HUES64 (cell line): ENCODE results near the gene NOD2.

Experiments
- H3K27ac ChIP-seq: 2 replicates; pipeline ENCODE4 v1.7.0; 2013; ENCODE audit warnings: low read depth, low read length, inconsistent platforms
- H3K27me3 ChIP-seq: 2 replicates; pipeline ENCODE4 v1.6.1; 2013; ENCODE audit warnings: mild to moderate bottlenecking, low read length; ENCODE audit not compliant: insufficient read depth
- H3K36me3 ChIP-seq: 2 replicates; pipeline ENCODE4 v1.6.1; 2013; ENCODE audit warnings: mild to moderate bottlenecking, low read length; ENCODE audit not compliant: insufficient read depth
- H3K4me1 ChIP-seq: 2 replicates; pipeline ENCODE4 v1.6.1; 2013; ENCODE audit warnings: mild to moderate bottlenecking, low read length, moderate library complexity; ENCODE audit not compliant: insufficient read depth
- H3K4me3 ChIP-seq: 2 replicates; pipeline ENCODE4 v1.5.1; 2013; ENCODE audit warnings: mild to moderate bottlenecking, low read length, moderate library complexity
- H3K9ac ChIP-seq: 2 replicates; pipeline ENCODE4 v1.6.1; 2013; ENCODE audit warnings: mild to moderate bottlenecking, low read depth, low read length
- H3K9me3 ChIP-seq: 2 replicates; pipeline ENCODE4 v1.6.1; 2013; ENCODE audit warnings: low read depth, low read length; ENCODE audit not compliant: insufficient read depth
- WGBS: fragments of 150-250, 120-280 bp; methylation state at CpG from one replicate; pipeline ENCODE4 v1.1.7; 2013; ENCODE audit warnings: missing lambda C conversion rate; 5-methylcytosine and 5-hydroxymethylcytosine counted together

The NOD2 gene

GRCh38 chr16:50683689-50684374 is 9.6 kb upstream of the NOD2 start:
- no peaks in the 10 kb centered on the region for H3K4me1 ChIP-seq
- H3K36me3 ChIP-seq: no peaks in the 10 kb centered on the region
- no peak overlapping the region for H3K9ac ChIP-seq
- no peaks in the 10 kb centered on the region for H3K27me3 ChIP-seq
- 85% methylated on average over 14 of the region's 14 CpGs for WGBS
- H3K9me3 ChIP-seq: no peaks in the 10 kb centered on the region
- H3K4me3 ChIP-seq: no peak overlapping the region
- H3K27ac ChIP-seq: no peak overlapping the region

GRCh38 chr16:50684823-50685461 is 8.5 kb upstream of the NOD2 start:
- Histone ChIP-seq H3K4me3 (no peak overlapping the region), H3K27ac (no peak overlapping the region), H3K36me3 (no peaks in the 10 kb centered on the region), H3K4me1 (no peaks in the 10 kb centered on the region), H3K9me3 (no peaks in the 10 kb centered on the region), H3K9ac (no peak overlapping the region), H3K27me3 (no peaks in the 10 kb centered on the region)
- WGBS: 95% methylated on average over 11 of the region's 11 CpGs

- Histone ChIP-seq H3K4me1 (no peaks in the 10 kb centered on the region), H3K36me3 (no peaks in the 10 kb centered on the region), H3K27me3 (no peaks in the 10 kb centered on the region), H3K4me3 (no peak overlapping the region), H3K9me3 (no peaks in the 10 kb centered on the region), H3K27ac (no peak overlapping the region), H3K9ac (no peak overlapping the region)
- WGBS: 93% methylated on average over 8 of the region's 8 CpGs
Observed at GRCh38 chr16:50685462-50686063, 7.8 kb upstream of the NOD2 start.

- no peak overlapping the region for H3K27ac ChIP-seq
- H3K36me3 ChIP-seq: no peaks in the 10 kb centered on the region
- WGBS: 73% methylated on average over 12 of the region's 12 CpGs
- H3K4me1 ChIP-seq: no peaks in the 10 kb centered on the region
- peaks cover 11% of the 10 kb centered on the region for H3K27me3 ChIP-seq
- no peak overlapping the region for H3K4me3 ChIP-seq
- H3K9me3 ChIP-seq: no peaks in the 10 kb centered on the region
- no peak overlapping the region for H3K9ac ChIP-seq
Observed at GRCh38 chr16:50688083-50688482, 5.3 kb upstream of the NOD2 start.

GRCh38 chr16:50688867-50689266 is 4.5 kb upstream of the NOD2 start:
- Histone ChIP-seq H3K36me3 (no peaks in the 10 kb centered on the region), H3K9ac (no peak overlapping the region), H3K4me1 (no peaks in the 10 kb centered on the region), H3K27me3 (peaks cover 18% of the 10 kb centered on the region), H3K27ac (no peak overlapping the region), H3K4me3 (no peak overlapping the region), H3K9me3 (no peaks in the 10 kb centered on the region)
- WGBS: 98% methylated on average over 3 of the region's 3 CpGs

- WGBS: 93% methylated on average over 2 of the region's 2 CpGs
- H3K36me3 ChIP-seq: no peaks in the 10 kb centered on the region
- H3K27me3 ChIP-seq: peaks cover 28% of the 10 kb centered on the region
- H3K4me3 ChIP-seq: no peak overlapping the region
- no peaks in the 10 kb centered on the region for H3K4me1 ChIP-seq
- no peaks in the 10 kb centered on the region for H3K9me3 ChIP-seq
- no peak overlapping the region for H3K27ac ChIP-seq
- no peak overlapping the region for H3K9ac ChIP-seq
Observed at GRCh38 chr16:50690177-50690576, 3.2 kb upstream of the NOD2 start.

- Histone ChIP-seq H3K27ac (no peak overlapping the region), H3K4me1 (no peaks in the 10 kb centered on the region), H3K9ac (no peak overlapping the region), H3K36me3 (no peaks in the 10 kb centered on the region), H3K4me3 (no peak overlapping the region), H3K9me3 (no peaks in the 10 kb centered on the region), H3K27me3 (peaks cover 30% of the 10 kb centered on the region)
- 91% methylated on average over 4 of the region's 4 CpGs for WGBS
Observed at GRCh38 chr16:50692644-50692998, 785 bp upstream of the NOD2 start.

- 95% methylated on average over 2 of the region's 2 CpGs for WGBS
- Histone ChIP-seq H3K4me1 (no peaks in the 10 kb centered on the region), H3K9ac (no peak overlapping the region), H3K36me3 (no peaks in the 10 kb centered on the region), H3K4me3 (no peak overlapping the region), H3K27ac (no peak overlapping the region), H3K9me3 (no peaks in the 10 kb centered on the region), H3K27me3 (peaks cover 30% of the 10 kb centered on the region)
Observed at GRCh38 chr16:50694206-50694605, 800 bp downstream of the NOD2 start.

- WGBS: 90% methylated on average over 9 of the region's 9 CpGs
- H3K4me3 ChIP-seq: no peak overlapping the region
Observed at GRCh38 chr16:50695017-50696000, 1.9 kb downstream of the NOD2 start.

GRCh38 chr16:50696126-50696525 is 2.7 kb downstream of the NOD2 start:
- Histone ChIP-seq H3K9ac (no peak overlapping the region), H3K9me3 (no peaks in the 10 kb centered on the region), H3K4me3 (no peak overlapping the region), H3K4me1 (no peaks in the 10 kb centered on the region), H3K27ac (no peak overlapping the region), H3K36me3 (no peaks in the 10 kb centered on the region), H3K27me3 (peaks cover 30% of the 10 kb centered on the region)
- 60% methylated on average over 5 of the region's 5 CpGs for WGBS

More at GRCh38 chr16:50695017-50696000, 1.9 kb downstream of the NOD2 start:
- Histone ChIP-seq H3K4me1 (no peaks in the 10 kb centered on the region), H3K27me3 (peaks cover 30% of the 10 kb centered on the region), H3K9ac (no peak overlapping the region), H3K9me3 (no peaks in the 10 kb centered on the region), H3K27ac (no peak overlapping the region), H3K36me3 (no peaks in the 10 kb centered on the region)
